LNCaP clone FGC (cell line): ENCODE measurements around the gene RAD51B.

Experiments used
- DNase-seq: peaks from one replicate; pipeline ENCODE4 v3.0.0-alpha.2; 2011; ENCODE audit warnings: low read depth
- H3K4me3 ChIP-seq: 2 replicates; pipeline ENCODE4 v1.5.1; 2011; ENCODE audit warnings: mild to moderate bottlenecking, low read depth, low read length, control low read depth
- CTCF ChIP-seq: IDR thresholded peaks from 2 replicates; pipeline ENCODE4 v1.5.1; 2012; ENCODE audit warnings: mild to moderate bottlenecking; ENCODE audit not compliant: control insufficient read depth, insufficient read depth; ENCODE audit errors: extremely low read depth

RAD51B gene

GRCh38 chr14:68369281-68370056, 549.9 kb downstream of the RAD51B start:
- no peak overlapping the region for H3K4me3 ChIP-seq
- TF ChIP-seq CTCF: no peak
- no peak for DNase-seq

GRCh38 chr14:68370057-68370360, 550.4 kb downstream of the RAD51B start:
- TF ChIP-seq CTCF: no peak
- H3K4me3 ChIP-seq: no peak overlapping the region
- no peak for DNase-seq

GRCh38 chr14:68372368-68372767, 552.8 kb downstream of the RAD51B start:
- no peak for TF ChIP-seq CTCF
- no peak for DNase-seq

GRCh38 chr14:68373124-68373646, 553.6 kb downstream of the RAD51B start:
- no peak for DNase-seq
- no peak for TF ChIP-seq CTCF
- no peak overlapping the region for H3K4me3 ChIP-seq

More at GRCh38 chr14:68372368-68372767, 552.8 kb downstream of the RAD51B start:
- no peak overlapping the region for H3K4me3 ChIP-seq

- no peak for DNase-seq
- no peak for TF ChIP-seq CTCF
- H3K4me3 ChIP-seq: no peak overlapping the region
Measured at GRCh38 chr14:68373847-68374444, 554.4 kb downstream of the RAD51B start.

GRCh38 chr14:68374682-68375081, 555.1 kb downstream of the RAD51B start:
- H3K4me3 ChIP-seq: no peak overlapping the region
- TF ChIP-seq CTCF: no peak
- no peak for DNase-seq
